A673 (cell line): ENCODE measurements around the gene AMOTL1. TPM values are rescaled to one million over a fixed set of nuclear protein-coding genes. Genes with fewer than 3 reads are reported as not detected.

Experiments used
- BruUV-seq: library from RNA; stranded (reverse); fragments of 400-500 nt; replicated peaks from 2 replicates; lab custom pipeline; 2021; lab: Mats Ljungman, UMichigan
- CTCF ChIA-PET: fragments of 300-600 bp; sonication (Branson Sonifier 250); formaldehyde crosslinking; loops from one replicate; lab custom pipeline; 2022; ENCODE audit warnings: antibody characterized with exemption; lab: Charles Lee
- POLR2A ChIA-PET: fragments of 300-600 bp; sonication (Branson Sonifier 250); formaldehyde crosslinking; loops from one replicate; lab custom pipeline; 2022; ENCODE audit warnings: antibody characterized with exemption; ENCODE audit not compliant: low non-redundant PET; lab: Charles Lee
- DNase-seq: peaks from one replicate; pipeline ENCODE4 v3.0.0-alpha.2; 2015; ENCODE audit warnings: low spot score
- H3K27ac ChIP-seq: fragments of 200-600 bp; sonication (generic); 2 replicates; pipeline ENCODE4 v1.5.1; 2016; ENCODE audit warnings: mixed run types, low read depth, mild to moderate bottlenecking, mixed read lengths, antibody characterized with exemption, low read length; ENCODE audit not compliant: poor library complexity, severe bottlenecking
- H3K27me3 ChIP-seq: fragments of 200-600 bp; sonication (generic); replicated peaks from 2 replicates; pipeline ENCODE4 v1.6.1; 2017; ENCODE audit warnings: mixed run types, low read depth, mild to moderate bottlenecking, mixed read lengths, antibody characterized with exemption, low read length; ENCODE audit not compliant: insufficient read depth, poor library complexity
- H3K36me3 ChIP-seq: fragments of 200-600 bp; sonication (generic); 2 replicates; pipeline ENCODE4 v1.6.1; 2016; ENCODE audit warnings: mixed run types, mild to moderate bottlenecking, mixed read lengths, antibody characterized with exemption, low read length; ENCODE audit not compliant: insufficient read depth, poor library complexity, severe bottlenecking
- H3K4me1 ChIP-seq: fragments of 200-600 bp; sonication (generic); 2 replicates; pipeline ENCODE4 v1.6.1; 2017; ENCODE audit warnings: mixed run types, mild to moderate bottlenecking, mixed read lengths, antibody characterized with exemption, low read length; ENCODE audit not compliant: insufficient read depth, poor library complexity, severe bottlenecking
- H3K4me3 ChIP-seq: fragments of 200-600 bp; sonication (generic); 2 replicates; pipeline ENCODE4 v1.5.1; 2016; ENCODE audit warnings: low read depth, mixed run types, mild to moderate bottlenecking, mixed read lengths, low read length; ENCODE audit not compliant: poor library complexity, severe bottlenecking
- H3K9me3 ChIP-seq: fragments of 200-600 bp; sonication (generic); 2 replicates; pipeline ENCODE4 v1.6.1; 2016; ENCODE audit warnings: mixed run types, low read depth, mild to moderate bottlenecking, mixed read lengths, antibody characterized with exemption, low read length; ENCODE audit not compliant: poor library complexity, severe bottlenecking
- CTCF ChIP-seq: fragments of 300-800, 200-600 bp; sonication (generic); conservative IDR thresholded peaks from 2 replicates; pipeline ENCODE4 v1.5.1; 2017; ENCODE audit warnings: low read depth, mild to moderate bottlenecking, antibody characterized with exemption, low read length, moderate library complexity, mixed read lengths
- EZH2 ChIP-seq: fragments of 200-600 bp; sonication (generic); IDR thresholded peaks from 2 replicates; pipeline ENCODE4 v1.6.1; 2017; ENCODE audit warnings: borderline replicate concordance, low read depth, mild to moderate bottlenecking, mixed read lengths, antibody characterized with exemption, low read length; ENCODE audit not compliant: poor library complexity, severe bottlenecking
- intact Hi-C: fragments of 100-400 bp; cut with micrococcal nuclease; formaldehyde crosslinking; loops from one replicate; pipeline ENCODE4 v1.10.0; 2022; ENCODE audit not compliant: unreplicated experiment
- total RNA-seq: library from RNA; stranded (reverse); gene quantifications from 2 replicates; pipeline ENCODE4 v1.2.3, GENCODE V29; 2021

The AMOTL1 gene
- total RNA-seq, 1 experiment from 2014 or later, result 68.5 TPM

- Histone ChIP-seq H3K9me3 (no peaks in the 10 kb centered on the region), H3K4me3 (no peak overlapping the region), H3K27me3 (no peaks in the 10 kb centered on the region), H3K4me1 (peaks cover 18% of the 10 kb centered on the region), H3K36me3 (peaks cover 8% of the 10 kb centered on the region), H3K27ac (no peak overlapping the region)
- ChIA-PET CTCF (no interaction called here), POLR2A (no interaction called here)
- TF ChIP-seq EZH2 (no peak), CTCF (no peak)
- no TSS peak for BruUV-seq
- intact Hi-C loops, result no loop called here
- no peak for DNase-seq
These were observed 70.0 kb downstream of the AMOTL1 start for GRCh38 chr11:94838027-94838731.

DNA sequence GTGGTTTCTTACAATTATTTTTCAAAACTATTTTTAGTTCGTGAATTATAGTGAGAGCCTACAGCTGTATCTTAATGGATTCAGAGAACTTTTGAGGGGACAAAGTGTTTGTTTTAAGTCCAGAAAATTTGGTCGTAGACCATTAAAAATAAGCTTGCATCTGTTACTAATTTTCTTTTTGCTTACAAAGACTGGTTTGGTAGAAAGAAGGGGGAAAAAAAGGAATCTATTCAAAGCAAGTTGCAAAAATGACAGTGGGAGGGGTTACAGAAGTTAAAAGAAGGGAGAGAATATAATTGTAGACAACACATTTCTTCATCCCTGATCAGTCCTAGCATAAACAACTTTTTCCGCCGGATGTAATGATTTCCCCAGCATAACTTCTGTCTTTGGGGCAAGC is 72.1 kb downstream of the AMOTL1 start:
- H3K4me3 ChIP-seq, result no peak overlapping the region
- H3K27me3 ChIP-seq, result no peaks in the 10 kb centered on the region
- no peaks in the 10 kb centered on the region for H3K9me3 ChIP-seq
- intact Hi-C loops, result no loop called here
- no peak overlapping the region for H3K27ac ChIP-seq
- no peak for TF ChIP-seq EZH2
- no peak for TF ChIP-seq CTCF
- CTCF ChIA-PET, result no interaction called here
- DNase-seq, result no peak
- peaks cover 8% of the 10 kb centered on the region for H3K36me3 ChIP-seq
- POLR2A ChIA-PET, result no interaction called here
- no TSS peak for BruUV-seq
- H3K4me1 ChIP-seq, result peaks cover 15% of the 10 kb centered on the region

DNA sequence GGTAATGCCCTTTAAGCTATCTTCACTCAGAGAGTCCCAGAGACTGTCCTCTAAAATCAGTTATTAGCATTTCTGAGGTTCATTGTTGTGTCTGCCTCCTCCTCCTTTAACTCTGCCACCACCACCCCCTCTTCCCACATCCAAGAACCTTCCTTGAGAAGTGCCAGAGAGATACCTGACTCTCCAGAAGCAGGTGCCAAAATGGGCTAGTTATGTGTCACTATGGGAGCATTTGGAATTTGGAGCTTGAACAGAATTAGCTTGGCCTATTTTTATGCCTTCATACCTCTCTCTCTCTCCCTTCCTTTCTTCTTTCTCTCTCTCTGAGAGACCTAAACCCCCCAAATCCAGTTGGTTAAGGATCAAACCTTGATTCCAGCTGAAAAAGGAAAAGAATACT is 75.9 kb downstream of the AMOTL1 start:
- Histone ChIP-seq H3K36me3 (peaks cover 7% of the 10 kb centered on the region), H3K27ac (no peak overlapping the region), H3K9me3 (no peaks in the 10 kb centered on the region), H3K4me1 (peaks cover 9% of the 10 kb centered on the region), H3K4me3 (no peak overlapping the region), H3K27me3 (no peaks in the 10 kb centered on the region)
- ChIA-PET POLR2A (no interaction called here), CTCF (no interaction called here)
- BruUV-seq, result no TSS peak
- intact Hi-C loops, result no loop called here
- TF ChIP-seq EZH2 (no peak), CTCF (no peak)
- no peak for DNase-seq
